ENCODE results near the gene RTP2. TPM values are rescaled to one million over a fixed set of nuclear protein-coding genes. Genes with fewer than 3 reads are reported as not detected.
A peak's percentile ranks its signal among the peaks of the same experiment; 100 is the strongest.

RTP2 gene
- total RNA-seq, 1 donor from 2014 or later = not detected

DNA sequence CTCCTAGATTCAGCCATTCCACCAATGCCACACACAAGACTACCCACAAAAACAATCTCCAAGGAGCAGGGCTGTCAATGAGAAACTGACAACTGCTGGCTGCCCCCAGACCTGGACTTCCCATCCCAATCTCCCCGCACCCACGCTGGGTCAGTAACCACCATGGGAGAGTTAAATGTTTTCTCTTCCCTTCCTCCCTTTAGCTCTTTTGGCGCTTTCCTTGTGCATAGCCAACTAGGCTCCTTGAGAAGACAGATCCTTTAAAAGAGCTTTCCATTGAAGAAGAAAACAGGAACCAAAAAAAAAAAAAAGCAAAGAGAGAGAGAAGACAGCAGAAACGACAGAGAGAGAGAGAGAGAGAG lies 34.6 kb upstream of the RTP2 start:
- peak overlapping the region; percentile 46 for H3K4me3 ChIP-seq (ENCODE audit: low read depth, low read length)
- DNase-seq (ENCODE audit: low read depth) (no peak), FAIRE-seq (no peak)

DNA sequence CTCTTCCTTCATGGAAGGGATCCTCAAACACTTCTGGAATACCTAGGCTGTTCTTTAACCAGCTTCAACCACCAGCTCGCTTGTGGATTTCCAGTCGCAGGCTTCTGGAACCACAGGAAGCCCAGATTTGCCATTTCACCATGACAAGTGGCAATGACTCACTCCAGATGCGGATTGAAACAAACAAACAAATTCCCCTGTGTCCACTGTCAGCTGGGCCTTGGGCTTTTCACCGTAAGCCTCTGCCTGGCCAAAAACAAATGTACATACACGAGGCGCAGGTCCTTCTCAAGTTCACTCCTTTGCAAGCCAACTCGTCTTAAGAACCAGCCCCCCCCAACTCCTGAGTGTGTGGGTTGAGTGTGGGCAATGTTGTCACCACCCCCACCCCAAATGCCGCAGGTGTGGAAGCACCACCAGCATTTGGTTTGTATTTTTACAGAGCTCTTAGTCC lies 34.1 kb upstream of the RTP2 start:
- H3K36me3 ChIP-seq (ENCODE audit: control insufficient read depth, insufficient read depth, low read length) = peaks cover 15% of the 10 kb centered on the region
- TF ChIP-seq, protein P1, sequence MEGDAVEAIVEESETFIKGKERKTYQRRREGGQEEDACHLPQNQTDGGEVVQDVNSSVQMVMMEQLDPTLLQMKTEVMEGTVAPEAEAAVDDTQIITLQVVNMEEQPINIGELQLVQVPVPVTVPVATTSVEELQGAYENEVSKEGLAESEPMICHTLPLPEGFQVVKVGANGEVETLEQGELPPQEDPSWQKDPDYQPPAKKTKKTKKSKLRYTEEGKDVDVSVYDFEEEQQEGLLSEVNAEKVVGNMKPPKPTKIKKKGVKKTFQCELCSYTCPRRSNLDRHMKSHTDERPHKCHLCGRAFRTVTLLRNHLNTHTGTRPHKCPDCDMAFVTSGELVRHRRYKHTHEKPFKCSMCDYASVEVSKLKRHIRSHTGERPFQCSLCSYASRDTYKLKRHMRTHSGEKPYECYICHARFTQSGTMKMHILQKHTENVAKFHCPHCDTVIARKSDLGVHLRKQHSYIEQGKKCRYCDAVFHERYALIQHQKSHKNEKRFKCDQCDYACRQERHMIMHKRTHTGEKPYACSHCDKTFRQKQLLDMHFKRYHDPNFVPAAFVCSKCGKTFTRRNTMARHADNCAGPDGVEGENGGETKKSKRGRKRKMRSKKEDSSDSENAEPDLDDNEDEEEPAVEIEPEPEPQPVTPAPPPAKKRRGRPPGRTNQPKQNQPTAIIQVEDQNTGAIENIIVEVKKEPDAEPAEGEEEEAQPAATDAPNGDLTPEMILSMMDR (IDR thresholded peaks at IDR 0.05; ENCODE audit: insufficient read depth, low read length, severe bottlenecking) = no peak
- H3K27me3 ChIP-seq (ENCODE audit: control insufficient read depth, insufficient read depth, low read length) = no peaks in the 10 kb centered on the region
- no peak overlapping the region for H3K4me3 ChIP-seq (ENCODE audit: low read depth, low read length)
- FAIRE-seq = no peak
- peak; percentile 75 for DNase-seq (ENCODE audit: low read depth)

More for the DNA sequence above, 34.6 kb upstream of the RTP2 start:
- H3K27me3 ChIP-seq (ENCODE audit: control insufficient read depth, insufficient read depth, low read length) = no peaks in the 10 kb centered on the region
- TF ChIP-seq, protein P1 (IDR thresholded peaks at IDR 0.05; ENCODE audit: insufficient read depth, low read length, severe bottlenecking) = no peak
- H3K36me3 ChIP-seq (ENCODE audit: control insufficient read depth, insufficient read depth, low read length) = peaks cover 10% of the 10 kb centered on the region

DNA sequence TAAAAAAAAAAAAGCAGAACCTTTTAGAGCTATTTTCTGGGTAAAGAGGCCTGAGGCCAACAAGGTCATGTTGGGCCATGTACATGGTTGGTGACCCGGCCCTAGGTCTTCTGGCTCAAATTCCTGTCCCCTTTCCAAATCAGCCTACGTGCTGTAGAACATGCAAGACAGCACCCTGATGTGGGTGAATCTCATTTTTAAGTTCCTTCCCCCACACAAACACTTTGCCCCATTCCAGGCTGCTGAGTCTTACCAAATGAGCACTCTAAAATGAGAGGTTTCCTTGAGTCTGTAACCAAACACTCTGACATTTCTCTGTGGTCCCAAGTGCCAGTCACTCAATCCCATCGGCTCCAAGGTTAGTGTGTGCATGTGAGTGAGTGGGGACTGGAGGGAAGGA lies 33.5 kb upstream of the RTP2 start:
- TF ChIP-seq, protein P1 (IDR thresholded peaks at IDR 0.05; ENCODE audit: insufficient read depth, low read length, severe bottlenecking) = no peak
- peaks cover 18% of the 10 kb centered on the region for H3K36me3 ChIP-seq (ENCODE audit: control insufficient read depth, insufficient read depth, low read length)
- no peak overlapping the region for H3K4me3 ChIP-seq (ENCODE audit: low read depth, low read length)
- H3K27me3 ChIP-seq (ENCODE audit: control insufficient read depth, insufficient read depth, low read length) = no peaks in the 10 kb centered on the region
- DNase-seq (ENCODE audit: low read depth) (peak; percentile 46), FAIRE-seq (no peak)

DNA sequence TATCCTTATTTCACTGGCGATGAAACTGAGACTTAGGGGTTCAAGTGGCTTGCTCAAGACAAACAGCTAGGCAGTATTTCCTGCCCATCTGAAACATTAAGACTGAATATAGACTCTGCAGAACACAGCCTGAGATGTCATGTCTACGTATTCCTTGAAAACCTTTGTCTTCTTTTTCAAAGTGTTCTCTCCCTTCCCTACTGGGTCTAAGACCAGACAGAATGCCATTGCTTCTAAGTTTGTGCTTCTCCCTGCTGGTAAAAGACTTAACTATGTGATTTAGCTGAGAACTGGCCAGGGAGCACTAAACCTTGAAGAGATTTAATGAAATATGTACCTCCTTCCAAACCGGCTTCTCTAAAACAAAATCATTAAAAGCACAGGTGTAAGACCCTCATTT lies 33.0 kb upstream of the RTP2 start:
- H3K36me3 ChIP-seq (ENCODE audit: control insufficient read depth, insufficient read depth, low read length) = peaks cover 20% of the 10 kb centered on the region
- FAIRE-seq (no peak), DNase-seq (ENCODE audit: low read depth) (no peak)
- TF ChIP-seq, protein P1 (IDR thresholded peaks at IDR 0.05; ENCODE audit: insufficient read depth, low read length, severe bottlenecking) = no peak
- no peaks in the 10 kb centered on the region for H3K27me3 ChIP-seq (ENCODE audit: control insufficient read depth, insufficient read depth, low read length)
- no peak overlapping the region for H3K4me3 ChIP-seq (ENCODE audit: low read depth, low read length)

DNA sequence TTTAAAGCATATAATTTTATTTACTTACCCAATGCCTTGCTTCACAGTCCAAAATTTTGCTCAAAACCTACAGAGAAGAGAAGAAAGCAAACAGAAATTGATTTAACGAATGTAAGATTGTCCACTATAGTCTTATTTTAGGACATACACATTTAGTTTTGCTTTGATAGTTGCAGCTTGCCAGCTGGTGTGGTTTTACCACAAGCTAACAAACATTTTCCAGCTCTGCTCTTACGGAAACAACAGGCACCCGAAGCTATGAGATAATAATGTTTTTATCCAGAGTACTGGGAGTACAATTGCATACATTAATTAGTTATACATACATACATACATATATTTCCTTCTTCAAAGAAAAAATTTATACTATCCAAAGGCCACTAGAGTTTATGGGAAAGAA lies 32.5 kb upstream of the RTP2 start:
- FAIRE-seq = no peak
- no peak for DNase-seq (ENCODE audit: low read depth)
- Histone ChIP-seq H3K4me3 (ENCODE audit: low read depth, low read length) (no peak overlapping the region), H3K27me3 (ENCODE audit: control insufficient read depth, insufficient read depth, low read length) (no peaks in the 10 kb centered on the region), H3K36me3 (ENCODE audit: control insufficient read depth, insufficient read depth, low read length) (peaks cover 20% of the 10 kb centered on the region)
- TF ChIP-seq, protein P1 (IDR thresholded peaks at IDR 0.05; ENCODE audit: insufficient read depth, low read length, severe bottlenecking) = no peak

DNA sequence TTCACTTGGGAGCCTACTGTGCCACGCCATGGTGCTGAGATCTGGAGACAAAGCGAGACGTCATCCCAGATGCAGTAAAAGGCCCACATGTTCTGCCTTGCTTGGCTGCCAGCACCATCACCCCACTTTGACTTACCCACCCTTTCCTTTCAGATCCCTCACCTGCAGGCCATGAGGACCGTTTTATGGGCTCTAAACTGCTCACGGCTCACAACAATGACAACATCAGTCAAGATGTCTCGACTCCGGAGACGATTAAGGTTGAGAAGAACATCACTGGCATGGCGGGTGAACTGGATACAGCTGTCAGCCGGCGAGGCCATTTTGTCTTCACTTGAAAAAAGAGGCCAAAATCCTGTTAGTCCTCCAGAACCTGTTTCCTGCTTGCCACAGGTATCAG lies 31.0 kb upstream of the RTP2 start:
- peaks cover 32% of the 10 kb centered on the region for H3K36me3 ChIP-seq (ENCODE audit: control insufficient read depth, insufficient read depth, low read length)
- no peaks in the 10 kb centered on the region for H3K27me3 ChIP-seq (ENCODE audit: control insufficient read depth, insufficient read depth, low read length)
- TF ChIP-seq, protein P1 (IDR thresholded peaks at IDR 0.05; ENCODE audit: insufficient read depth, low read length, severe bottlenecking) = no peak
- H3K4me3 ChIP-seq (ENCODE audit: low read depth, low read length) = no peak overlapping the region
- FAIRE-seq (no peak), DNase-seq (ENCODE audit: low read depth) (no peak)

Data from bronchial epithelial cell (primary cell).